GM23338 (cell line): ENCODE results near the gene RSPH6A.

ENCODE experiments used
- CREB1 ChIP-seq: fragments of 250-450 bp; sonication (Bioruptor Pico); IDR thresholded peaks from 2 replicates; pipeline ENCODE4 v1.5.0; 2020; ENCODE audit warnings: low read depth, mild to moderate bottlenecking, moderate library complexity
- CTCF ChIP-seq, 2 experiments: fragments of 200-600 bp in 1 of 2; sonication (generic) in 1 of 2; conservative IDR thresholded peaks; 2 replicates each; pipeline versions ENCODE4 v1.5.1 to v1.6.1; 2016 to 2017; ENCODE audit warnings: antibody characterized with exemption in 2 of 2, low read depth in 2 of 2, mild to moderate bottlenecking in 2 of 2, moderate library complexity in 1 of 2
- EZH2 ChIP-seq: fragments of 200-600 bp; sonication (generic); IDR thresholded peaks from one replicate; pipeline ENCODE4 v1.8.0; 2017; ENCODE audit warnings: antibody characterized with exemption, mild to moderate bottlenecking, low read depth; ENCODE audit not compliant: unreplicated experiment
- EZH2phosphoT487 ChIP-seq: fragments of 200-600 bp; sonication (generic); IDR thresholded peaks from one replicate; pipeline ENCODE4 v1.8.1; 2018; ENCODE audit warnings: antibody characterized with exemption; ENCODE audit not compliant: unreplicated experiment
- JUNB ChIP-seq: IDR thresholded peaks from one replicate; pipeline ENCODE4 v1.6.1; 2016; ENCODE audit warnings: antibody characterized with exemption; ENCODE audit not compliant: unreplicated experiment
- POLR2AphosphoS5 ChIP-seq: IDR thresholded peaks from 2 replicates; pipeline ENCODE4 v1.6.1; 2016; ENCODE audit warnings: antibody characterized with exemption, low read depth
- STAT1 ChIP-seq: IDR thresholded peaks from one replicate; pipeline ENCODE4 v1.6.1; 2016; ENCODE audit warnings: antibody characterized with exemption; ENCODE audit not compliant: unreplicated experiment
- ZNF114 ChIP-seq: fragments of 250-450 bp; sonication (Bioruptor Pico); IDR thresholded peaks from 2 replicates; pipeline ENCODE4 v1.5.0; 2020; ENCODE audit warnings: mild to moderate bottlenecking, moderate library complexity
- ZNF331 ChIP-seq: fragments of 250-450 bp; sonication (Bioruptor Pico); IDR thresholded peaks from 2 replicates; pipeline ENCODE4 v1.5.0; 2020; ENCODE audit warnings: low read depth, mild to moderate bottlenecking, moderate library complexity
- TF ChIP-seq, protein P1 (sequence below): IDR thresholded peaks from one replicate; pipeline ENCODE4 v1.6.1; 2018; ENCODE audit warnings: antibody characterized with exemption; ENCODE audit not compliant: unreplicated experiment

DNA sequence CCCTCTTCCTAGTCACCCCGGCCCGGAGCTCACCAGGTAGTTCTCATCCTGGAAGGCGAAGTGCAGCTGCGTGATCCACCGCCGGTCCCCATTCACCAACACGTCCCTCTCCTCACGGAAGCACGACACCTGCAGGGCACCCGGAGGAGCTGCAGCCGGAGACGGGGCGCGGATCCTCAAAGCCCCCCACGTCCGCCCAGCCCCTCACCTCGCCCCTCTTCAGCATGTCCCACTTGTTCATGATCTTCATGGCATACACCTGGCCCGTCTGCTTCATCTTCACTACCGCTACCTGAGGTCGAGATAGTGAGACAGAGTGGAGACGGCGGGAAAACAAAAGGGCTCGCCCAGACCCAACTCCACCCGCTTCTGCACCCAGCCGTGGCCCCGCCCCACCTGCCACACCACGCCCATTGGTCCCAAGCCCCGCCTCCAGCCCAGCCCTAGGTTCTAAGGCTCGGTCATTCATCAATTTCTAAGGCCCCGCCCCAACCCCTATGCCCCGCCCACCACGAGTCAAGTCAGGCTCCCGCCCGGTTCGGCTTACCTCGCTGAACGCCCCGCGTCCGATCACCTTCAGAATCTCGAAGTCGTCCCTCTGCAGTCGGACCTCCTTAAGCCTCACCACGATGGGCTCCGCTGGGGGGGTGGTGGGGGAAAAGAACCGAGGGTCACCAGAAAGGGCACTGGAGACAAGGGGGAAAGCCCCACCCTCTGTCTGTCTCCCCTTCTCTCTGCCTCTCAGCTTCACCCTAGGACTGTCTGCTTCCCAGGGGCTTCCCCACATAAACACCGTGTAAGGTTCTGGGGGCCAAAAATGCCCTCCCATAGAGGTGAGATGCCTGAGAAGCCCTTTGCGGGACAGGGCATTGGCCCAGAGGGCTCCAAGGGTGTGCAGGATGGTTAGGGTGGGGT lies 35.6 kb downstream of the RSPH6A start:
- TF ChIP-seq CTCF (conservative IDR thresholded peaks at IDR 0.05; ENCODE audit: low read depth in 2 of 2) = peak; percentile 83 to 84
- no peak for TF ChIP-seq JUNB
- peak; percentile 30; the same call in 1 of the 2 replicates for TF ChIP-seq POLR2AphosphoS5
- TF ChIP-seq EZH2 = no peak
- TF ChIP-seq STAT1 = no peak
- no peak for TF ChIP-seq ZNF114 (CRISPR knock-in tag)
- TF ChIP-seq ZNF331 = no peak
- TF ChIP-seq CREB1 = no peak
- TF ChIP-seq EZH2phosphoT487 = no peak
- TF ChIP-seq, protein P1, sequence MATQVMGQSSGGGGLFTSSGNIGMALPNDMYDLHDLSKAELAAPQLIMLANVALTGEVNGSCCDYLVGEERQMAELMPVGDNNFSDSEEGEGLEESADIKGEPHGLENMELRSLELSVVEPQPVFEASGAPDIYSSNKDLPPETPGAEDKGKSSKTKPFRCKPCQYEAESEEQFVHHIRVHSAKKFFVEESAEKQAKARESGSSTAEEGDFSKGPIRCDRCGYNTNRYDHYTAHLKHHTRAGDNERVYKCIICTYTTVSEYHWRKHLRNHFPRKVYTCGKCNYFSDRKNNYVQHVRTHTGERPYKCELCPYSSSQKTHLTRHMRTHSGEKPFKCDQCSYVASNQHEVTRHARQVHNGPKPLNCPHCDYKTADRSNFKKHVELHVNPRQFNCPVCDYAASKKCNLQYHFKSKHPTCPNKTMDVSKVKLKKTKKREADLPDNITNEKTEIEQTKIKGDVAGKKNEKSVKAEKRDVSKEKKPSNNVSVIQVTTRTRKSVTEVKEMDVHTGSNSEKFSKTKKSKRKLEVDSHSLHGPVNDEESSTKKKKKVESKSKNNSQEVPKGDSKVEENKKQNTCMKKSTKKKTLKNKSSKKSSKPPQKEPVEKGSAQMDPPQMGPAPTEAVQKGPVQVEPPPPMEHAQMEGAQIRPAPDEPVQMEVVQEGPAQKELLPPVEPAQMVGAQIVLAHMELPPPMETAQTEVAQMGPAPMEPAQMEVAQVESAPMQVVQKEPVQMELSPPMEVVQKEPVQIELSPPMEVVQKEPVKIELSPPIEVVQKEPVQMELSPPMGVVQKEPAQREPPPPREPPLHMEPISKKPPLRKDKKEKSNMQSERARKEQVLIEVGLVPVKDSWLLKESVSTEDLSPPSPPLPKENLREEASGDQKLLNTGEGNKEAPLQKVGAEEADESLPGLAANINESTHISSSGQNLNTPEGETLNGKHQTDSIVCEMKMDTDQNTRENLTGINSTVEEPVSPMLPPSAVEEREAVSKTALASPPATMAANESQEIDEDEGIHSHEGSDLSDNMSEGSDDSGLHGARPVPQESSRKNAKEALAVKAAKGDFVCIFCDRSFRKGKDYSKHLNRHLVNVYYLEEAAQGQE = no peak
